ENCODE measurements around the gene ATXN7. TPM values are rescaled to one million over a fixed set of nuclear protein-coding genes. Genes with fewer than 3 reads are reported as not detected.
A peak's percentile ranks its signal among the peaks of the same experiment; 100 is the strongest.

The ATXN7 gene
- polyA plus RNA-seq, 4 donors, result 16.9 to 21.7 (median 18.8) TPM

GRCh38 chr3:63900459-63900858 lies 36.8 kb downstream of the ATXN7 start:
- no peak for DNase-seq (ENCODE audit: low read depth in 4 of 4, low spot score in 3 of 4)

DNA sequence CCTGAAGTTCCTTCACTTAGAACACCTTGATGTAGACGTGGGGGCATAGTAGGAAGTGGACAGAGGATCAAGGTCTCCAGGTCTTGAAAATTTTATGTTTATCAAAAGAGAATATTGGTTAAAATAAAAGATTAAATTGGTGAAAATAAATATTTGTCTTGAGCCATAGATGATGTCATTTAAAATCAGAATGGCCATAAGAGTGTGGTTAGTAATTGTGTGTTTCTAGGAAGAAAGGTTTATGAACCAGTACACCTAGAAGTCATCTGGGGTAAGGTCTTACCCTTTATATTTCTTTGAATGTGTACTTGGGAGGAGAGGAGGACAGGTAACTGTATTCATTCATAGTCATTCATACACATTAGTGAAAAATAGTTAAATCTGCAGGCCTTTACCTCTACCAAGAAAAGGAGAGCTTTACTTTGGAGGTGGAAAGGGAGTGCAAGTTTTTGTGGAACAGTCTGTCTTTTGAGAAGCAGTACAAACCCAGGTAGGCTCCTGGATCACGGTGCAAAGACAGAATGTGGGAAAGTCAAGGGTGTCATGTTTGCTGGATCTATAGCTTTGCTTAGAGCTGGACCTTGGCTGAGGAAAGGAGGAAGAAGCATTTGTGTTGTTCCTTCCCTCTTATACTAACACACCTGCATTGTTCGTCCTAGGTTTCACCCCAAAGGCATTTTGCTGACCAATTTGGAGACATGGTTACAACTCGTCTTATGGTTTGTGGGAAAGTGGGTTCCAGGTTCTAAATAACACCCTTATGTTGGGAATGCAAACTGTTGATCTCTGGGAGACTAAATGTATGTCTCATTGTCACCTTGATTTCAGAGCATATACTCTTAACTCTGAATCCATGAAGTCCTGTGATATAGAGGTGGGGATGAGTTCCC lies 42.3 kb downstream of the ATXN7 start:
- no peak for DNase-seq (ENCODE audit: low read depth in 4 of 4, low spot score in 3 of 4)

DNA sequence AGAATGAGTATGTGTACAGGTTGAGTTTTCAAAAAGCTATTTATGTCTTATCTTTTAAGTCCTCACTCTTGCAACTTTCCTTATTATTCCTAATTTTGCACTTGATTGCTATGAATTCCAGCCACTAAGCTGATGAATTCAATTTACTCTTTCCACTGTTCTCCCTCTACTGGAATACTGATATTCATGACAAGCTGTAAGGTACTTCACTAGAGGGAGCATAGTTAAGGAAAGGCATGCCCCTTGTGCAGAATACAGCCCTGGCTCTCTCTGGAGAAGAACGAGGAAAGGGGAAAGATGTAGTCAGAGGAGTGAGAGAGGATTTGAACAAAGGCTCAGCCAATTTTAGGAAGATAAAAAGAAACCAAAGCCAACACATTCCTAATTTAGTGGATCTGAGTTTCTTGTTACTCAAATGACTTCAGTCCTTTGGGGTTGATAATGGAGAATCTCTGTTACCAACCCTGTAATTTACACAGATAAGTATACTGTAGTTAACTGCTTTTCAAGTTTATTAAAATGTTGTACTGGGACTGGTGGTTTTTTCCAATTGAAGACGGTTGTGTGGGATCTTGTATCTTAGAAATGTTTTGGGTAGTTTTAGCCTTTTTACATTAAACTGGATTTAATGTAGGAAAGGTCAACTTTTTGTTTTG lies 44.5 kb downstream of the ATXN7 start:
- no peak for DNase-seq (ENCODE audit: low read depth in 4 of 4, low spot score in 3 of 4)

GRCh38 chr3:63908776-63909175 lies 45.1 kb downstream of the ATXN7 start:
- no peak for DNase-seq (ENCODE audit: low read depth in 4 of 4, low spot score in 3 of 4)

DNA sequence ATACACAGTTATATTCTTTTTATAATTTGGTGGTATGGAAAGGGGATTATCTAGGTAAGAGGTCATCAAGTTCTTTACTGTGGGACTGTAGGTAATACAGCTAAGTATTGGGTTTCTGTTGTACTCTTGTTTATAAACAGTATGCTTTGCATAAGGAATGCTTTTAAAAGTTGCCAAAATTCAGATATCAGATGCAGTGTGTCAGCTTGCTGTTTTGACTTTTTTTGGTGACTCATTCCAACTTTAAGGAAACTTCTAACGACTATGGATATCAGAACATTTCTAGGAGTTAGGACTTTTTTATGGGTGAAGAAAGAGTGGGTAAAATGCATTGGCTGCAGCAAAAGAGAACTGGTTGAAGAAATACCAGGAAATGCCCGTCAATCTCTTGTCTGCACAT lies 45.8 kb downstream of the ATXN7 start:
- no peak for DNase-seq (ENCODE audit: low read depth in 4 of 4, low spot score in 3 of 4)

DNA sequence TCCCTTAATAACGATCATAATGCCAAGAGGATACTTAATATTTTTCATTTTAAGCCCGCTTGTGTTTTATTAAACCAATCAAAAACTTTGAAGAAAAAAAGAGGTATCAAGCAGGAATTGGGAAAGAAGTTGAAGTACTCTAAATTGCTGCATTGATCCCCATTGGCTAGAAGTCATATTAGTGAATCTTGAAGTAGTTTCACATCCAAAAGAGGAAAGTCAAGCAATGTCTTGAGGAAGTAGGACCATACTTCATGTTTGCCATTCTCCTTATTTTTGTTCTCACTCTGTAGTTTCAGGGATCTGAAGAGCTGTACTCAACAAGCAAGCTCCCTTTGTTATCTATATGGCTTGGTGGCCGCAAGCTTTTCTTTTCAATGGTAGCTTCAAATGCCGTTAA lies 46.3 kb downstream of the ATXN7 start:
- DNase-seq (ENCODE audit: low read depth in 4 of 4, low spot score in 3 of 4), result no peak

DNA sequence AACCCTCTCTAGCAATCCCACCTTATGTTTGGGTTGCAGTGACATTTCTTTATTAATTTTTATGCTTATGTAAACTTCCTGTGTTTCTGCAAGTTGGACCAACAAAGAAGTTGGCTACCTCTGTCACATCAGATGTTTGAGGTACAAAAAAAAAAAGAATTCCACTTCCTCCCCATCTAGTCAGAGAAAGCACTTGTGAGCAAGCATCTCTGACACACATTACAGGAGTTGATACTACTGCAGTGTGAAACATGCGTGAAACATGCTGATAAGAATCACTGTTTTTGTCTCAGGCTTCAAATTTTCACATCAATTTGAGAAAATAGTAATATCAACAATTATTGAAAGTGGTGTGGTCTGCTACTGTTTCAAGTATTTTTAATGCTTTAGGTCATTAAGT lies 47.2 kb downstream of the ATXN7 start:
- no peak for DNase-seq (ENCODE audit: low read depth in 4 of 4, low spot score in 3 of 4)

GRCh38 chr3:63911509-63911872 lies 47.8 kb downstream of the ATXN7 start:
- DNase-seq (ENCODE audit: low read depth in 4 of 4, low spot score in 3 of 4), result no peak

- DNase-seq (ENCODE audit: low read depth in 4 of 4, low spot score in 3 of 4), result peak; percentile 67 to 82 (median 78)
Observed at GRCh38 chr3:63911873-63912767, 48.5 kb downstream of the ATXN7 start, which contains the start of gene SCAANT1. Gene SCAANT1, minus strand, starts transcription at chr3:63912383.

DNA sequence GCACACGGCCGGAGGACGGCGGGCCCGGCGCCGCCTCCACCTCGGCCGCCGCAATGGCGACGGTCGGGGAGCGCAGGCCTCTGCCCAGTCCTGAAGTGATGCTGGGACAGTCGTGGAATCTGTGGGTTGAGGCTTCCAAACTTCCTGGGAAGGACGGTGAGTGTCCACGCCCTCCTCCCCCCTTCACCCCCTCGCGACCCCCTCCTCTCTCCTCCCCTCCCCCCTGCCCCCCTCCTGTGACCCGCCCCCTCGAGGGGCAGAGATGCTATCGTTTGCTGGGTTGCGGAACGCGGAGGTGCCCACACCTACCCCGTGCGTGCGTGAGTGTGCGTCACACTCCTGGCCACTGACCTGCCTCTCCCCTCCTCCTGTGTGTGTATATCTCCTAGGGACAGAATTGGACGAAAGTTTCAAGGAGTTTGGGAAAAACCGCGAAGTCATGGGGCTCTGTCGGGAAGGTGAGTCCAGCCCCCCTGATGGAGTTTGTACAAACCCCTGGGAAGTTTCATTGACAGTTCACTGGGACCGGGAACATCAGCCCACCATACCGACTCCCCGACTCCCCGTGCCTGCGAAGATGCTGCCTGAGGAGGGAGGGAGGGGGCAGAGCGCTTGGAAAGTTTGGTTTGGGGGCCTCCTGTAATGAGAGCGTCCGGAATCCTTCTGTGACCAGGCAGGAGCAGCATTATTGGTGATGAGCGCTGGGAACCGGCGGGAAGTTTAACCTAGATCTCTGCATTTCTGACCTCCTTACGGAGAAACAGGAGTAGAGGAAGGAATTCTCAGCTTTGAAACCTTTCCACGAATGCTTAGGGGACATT lies 49.3 kb downstream of the ATXN7 start:
- DNase-seq (ENCODE audit: low read depth in 4 of 4, low spot score in 3 of 4), result peak in 2 of 4 donors; percentile 41

- no peak for DNase-seq (ENCODE audit: low read depth in 4 of 4, low spot score in 3 of 4)
Observed at GRCh38 chr3:63914312-63914711, 50.6 kb downstream of the ATXN7 start.

GRCh38 chr3:63918321-63918720 lies 54.7 kb downstream of the ATXN7 start:
- no peak for DNase-seq (ENCODE audit: low read depth in 4 of 4, low spot score in 3 of 4)

- no peak for DNase-seq (ENCODE audit: low read depth in 4 of 4, low spot score in 3 of 4)
Observed at GRCh38 chr3:63920001-63920400, 56.3 kb downstream of the ATXN7 start.

DNA sequence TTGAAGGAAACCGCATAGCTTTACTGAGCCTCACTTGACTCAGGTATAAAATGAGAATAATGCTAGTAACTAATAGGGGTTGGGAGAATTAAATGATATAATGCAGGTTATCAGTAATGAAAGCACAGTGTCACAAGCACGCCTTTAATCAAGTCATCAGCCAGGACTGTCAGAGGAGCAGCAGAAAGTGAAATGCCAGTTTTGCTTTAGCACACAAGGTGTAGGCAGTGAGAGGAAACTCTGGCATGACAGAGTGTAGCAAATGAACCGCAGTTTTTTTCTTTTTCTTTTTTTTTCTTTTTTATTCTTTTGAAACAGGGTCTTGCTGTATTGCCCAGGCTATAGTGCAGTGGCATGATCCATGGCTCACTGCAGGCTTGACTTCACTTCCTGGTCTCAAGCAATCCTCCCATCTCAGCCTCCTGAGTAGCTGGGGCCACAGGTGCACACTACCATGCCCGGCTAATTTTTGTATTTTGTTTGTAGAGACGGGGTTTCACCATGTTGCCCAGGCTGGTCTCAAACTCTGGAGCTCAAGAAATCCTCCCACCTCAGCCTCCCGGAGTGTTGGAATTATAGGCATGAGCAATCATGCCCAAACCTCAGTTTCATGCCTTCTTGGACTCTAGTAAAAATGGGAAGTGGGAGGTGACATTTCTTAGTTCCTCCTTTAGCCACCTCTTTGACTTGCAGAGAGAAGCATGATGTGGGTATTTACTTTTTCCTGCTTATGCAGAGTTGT lies 58.2 kb downstream of the ATXN7 start:
- no peak for DNase-seq (ENCODE audit: low read depth in 4 of 4, low spot score in 3 of 4)

- no peak for DNase-seq (ENCODE audit: low read depth in 4 of 4, low spot score in 3 of 4)
Observed at GRCh38 chr3:63922491-63923199, 59.0 kb downstream of the ATXN7 start.

DNA sequence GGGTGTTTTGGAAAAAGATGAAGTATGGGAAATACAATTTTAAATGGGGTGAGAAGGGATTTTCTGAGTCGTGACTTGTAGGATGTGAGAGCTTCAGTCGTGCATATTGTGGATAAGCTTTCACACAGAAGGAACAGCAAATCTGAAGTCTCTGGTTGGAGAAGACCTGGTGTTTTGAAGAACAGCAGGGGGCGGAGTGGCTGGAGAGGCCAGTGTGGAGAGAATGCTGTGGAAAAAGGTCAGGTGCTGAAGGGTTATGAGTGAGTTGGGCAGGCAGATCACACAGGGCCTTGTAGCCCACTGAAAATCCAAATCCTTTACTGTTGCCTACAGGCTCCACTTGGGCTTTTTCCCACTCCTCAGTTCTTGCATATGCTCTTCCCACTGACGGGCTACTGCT lies 62.6 kb downstream of the ATXN7 start:
- no peak for DNase-seq (ENCODE audit: low read depth in 4 of 4, low spot score in 3 of 4)

DNA sequence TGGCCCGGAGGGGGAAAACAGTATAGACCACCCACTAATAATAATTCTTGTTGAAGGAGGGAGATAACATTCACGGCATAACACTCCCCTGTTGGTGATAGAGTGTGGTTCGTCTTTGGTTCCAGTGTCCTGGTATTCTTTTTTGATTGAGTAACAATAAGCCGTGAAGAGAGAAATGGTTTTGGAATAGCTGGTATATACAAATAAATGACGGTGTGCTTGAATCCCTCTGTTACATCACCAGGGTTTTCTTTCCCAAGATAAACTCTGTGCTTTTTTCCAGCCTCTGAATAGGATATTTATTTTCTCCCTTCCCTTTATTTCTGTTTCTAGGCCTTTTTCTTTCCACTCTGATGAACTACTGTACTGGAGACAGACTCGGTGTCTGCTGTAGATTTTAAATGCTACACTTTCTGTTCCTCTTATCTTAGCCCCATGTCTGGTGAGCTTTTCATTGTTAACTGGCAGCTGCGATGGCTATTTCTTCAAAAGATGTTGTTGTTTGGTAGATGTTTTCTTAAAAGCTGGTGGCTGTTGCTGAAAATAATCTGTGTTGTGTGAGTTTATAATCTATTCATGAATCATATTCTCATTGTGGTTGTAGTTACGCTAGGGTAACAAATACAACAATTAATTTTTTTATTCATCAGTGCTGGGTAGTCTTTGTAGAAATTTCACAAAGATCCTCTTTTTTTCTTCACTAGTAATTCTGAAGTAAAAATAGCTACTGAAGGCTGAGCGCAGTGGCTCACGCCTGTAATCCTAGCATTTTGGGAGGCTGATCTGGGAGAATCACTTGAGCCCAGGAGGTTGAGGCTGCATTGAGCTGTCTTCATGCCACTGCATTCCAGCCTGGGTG lies 64.0 kb downstream of the ATXN7 start:
- no peak for DNase-seq (ENCODE audit: low read depth in 4 of 4, low spot score in 3 of 4)

DNA sequence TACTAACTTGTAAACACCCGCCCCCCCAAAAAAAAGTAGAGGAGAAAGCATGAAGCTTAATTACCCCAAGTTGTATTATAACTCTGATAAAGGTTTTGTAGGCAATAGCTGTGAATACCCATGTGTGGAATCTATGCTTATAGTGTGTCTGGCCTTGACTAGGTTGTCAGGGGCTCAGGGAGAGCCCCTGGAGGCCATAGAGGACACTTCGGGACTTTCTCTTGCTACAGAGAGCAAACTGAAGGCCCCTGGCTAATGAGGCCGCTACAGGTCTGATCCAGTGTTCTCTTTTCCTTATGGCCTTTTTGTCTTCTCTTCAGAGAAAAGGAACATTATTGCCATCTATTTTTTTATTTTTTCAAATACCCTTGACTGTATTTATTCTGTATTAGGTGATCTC lies 67.6 kb downstream of the ATXN7 start:
- no peak for DNase-seq (ENCODE audit: low read depth in 4 of 4, low spot score in 3 of 4)

Data from right renal pelvis (tissue), 4 donors.